ENCODE measurements around the gene ST7. TPM values are rescaled to one million over a fixed set of nuclear protein-coding genes. Genes with fewer than 3 reads are reported as not detected.

The ST7 gene
- total RNA-seq, 2 experiments from 2014 or later = 5.9 to 9.2 TPM

DNA sequence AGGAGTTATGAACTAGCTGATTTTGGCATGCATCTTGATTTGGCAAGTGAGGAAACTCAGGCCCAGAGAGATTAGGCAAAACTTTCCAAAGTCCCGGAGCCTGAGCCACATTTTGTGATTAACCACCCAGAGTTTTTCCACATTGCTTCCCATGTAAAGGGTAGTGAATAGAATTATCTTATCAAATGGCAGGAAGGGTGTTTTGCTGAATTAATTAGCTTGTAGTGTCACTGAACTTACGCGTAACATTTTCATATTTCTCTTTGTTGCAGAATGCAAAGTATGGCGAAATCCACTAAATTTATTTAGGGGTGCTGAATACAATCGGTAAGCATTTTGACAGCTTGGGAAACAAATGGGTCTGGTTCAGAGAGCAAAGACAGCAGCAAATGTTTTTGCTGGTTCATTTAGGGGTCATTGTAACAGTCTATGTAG is 176.2 kb downstream of the ST7 start:
- DNase-seq = no peak
- ATAC-seq = no peak
- H3K4me3 Mint-ChIP-seq = no peak overlapping the region
- H3K27me3 Mint-ChIP-seq = no peaks in the 10 kb centered on the region
- intact Hi-C loops (cut with micrococcal nuclease) = no loop called here
- TF ChIP-seq, protein P1, sequence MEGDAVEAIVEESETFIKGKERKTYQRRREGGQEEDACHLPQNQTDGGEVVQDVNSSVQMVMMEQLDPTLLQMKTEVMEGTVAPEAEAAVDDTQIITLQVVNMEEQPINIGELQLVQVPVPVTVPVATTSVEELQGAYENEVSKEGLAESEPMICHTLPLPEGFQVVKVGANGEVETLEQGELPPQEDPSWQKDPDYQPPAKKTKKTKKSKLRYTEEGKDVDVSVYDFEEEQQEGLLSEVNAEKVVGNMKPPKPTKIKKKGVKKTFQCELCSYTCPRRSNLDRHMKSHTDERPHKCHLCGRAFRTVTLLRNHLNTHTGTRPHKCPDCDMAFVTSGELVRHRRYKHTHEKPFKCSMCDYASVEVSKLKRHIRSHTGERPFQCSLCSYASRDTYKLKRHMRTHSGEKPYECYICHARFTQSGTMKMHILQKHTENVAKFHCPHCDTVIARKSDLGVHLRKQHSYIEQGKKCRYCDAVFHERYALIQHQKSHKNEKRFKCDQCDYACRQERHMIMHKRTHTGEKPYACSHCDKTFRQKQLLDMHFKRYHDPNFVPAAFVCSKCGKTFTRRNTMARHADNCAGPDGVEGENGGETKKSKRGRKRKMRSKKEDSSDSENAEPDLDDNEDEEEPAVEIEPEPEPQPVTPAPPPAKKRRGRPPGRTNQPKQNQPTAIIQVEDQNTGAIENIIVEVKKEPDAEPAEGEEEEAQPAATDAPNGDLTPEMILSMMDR (IDR thresholded peaks at IDR 0.05) = no peak
- H3K36me3 Mint-ChIP-seq (ENCODE audit: low read depth) = no peaks in the 10 kb centered on the region
- no peak overlapping the region for H3K27ac Mint-ChIP-seq
- ChIA-PET POLR2A (interaction anchor here (0.7 kb wide), 2 partner anchors 142 to 209 kb away, joined by 3 to 5 read pairs; no protein-coding TSS in a partner anchor), CTCF (interaction anchor here (0.9 to 1.8 kb wide), 8 partner anchors 7 to 201 kb away, joined by 3 to 10 read pairs (median 4); no protein-coding TSS in a partner anchor)
- H3K4me1 Mint-ChIP-seq (ENCODE audit: low read depth) = peaks cover 11% of the 10 kb centered on the region
- H3K9me3 Mint-ChIP-seq = no peaks in the 10 kb centered on the region

DNA sequence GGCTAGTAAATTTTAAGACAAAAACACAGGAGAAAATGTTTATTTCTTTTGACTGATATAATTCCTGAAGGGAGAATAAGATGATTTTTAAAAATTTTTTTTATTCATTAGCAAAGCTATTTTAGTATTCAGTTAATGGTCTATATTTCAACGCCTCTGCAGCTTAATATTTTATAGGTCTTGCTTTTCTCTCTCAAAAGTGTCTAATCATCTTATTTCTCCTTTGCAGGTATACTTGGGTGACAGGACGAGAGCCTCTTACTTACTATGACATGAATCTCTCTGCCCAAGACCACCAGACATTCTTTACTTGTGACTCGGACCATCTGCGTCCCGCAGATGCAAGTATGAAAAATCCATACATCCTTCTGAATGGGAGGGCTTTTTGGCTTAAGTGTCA is 177.0 kb downstream of the ST7 start:
- ATAC-seq = no peak
- Mint-ChIP-seq H3K27ac (no peak overlapping the region), H3K9me3 (no peaks in the 10 kb centered on the region), H3K36me3 (ENCODE audit: low read depth) (no peaks in the 10 kb centered on the region), H3K27me3 (no peaks in the 10 kb centered on the region), H3K4me1 (ENCODE audit: low read depth) (peaks cover 5% of the 10 kb centered on the region), H3K4me3 (no peak overlapping the region)
- DNase-seq = no peak
- ChIA-PET CTCF (interaction anchor here (0.9 to 1.8 kb wide), 8 partner anchors 8 to 201 kb away, joined by 3 to 10 read pairs (median 4); no protein-coding TSS in a partner anchor), POLR2A (interaction anchor here (0.7 kb wide), 2 partner anchors 143 to 209 kb away, joined by 3 to 5 read pairs; no protein-coding TSS in a partner anchor)
- TF ChIP-seq, protein P1 (IDR thresholded peaks at IDR 0.05) = no peak
- intact Hi-C loops (cut with micrococcal nuclease) = no loop called here

DNA sequence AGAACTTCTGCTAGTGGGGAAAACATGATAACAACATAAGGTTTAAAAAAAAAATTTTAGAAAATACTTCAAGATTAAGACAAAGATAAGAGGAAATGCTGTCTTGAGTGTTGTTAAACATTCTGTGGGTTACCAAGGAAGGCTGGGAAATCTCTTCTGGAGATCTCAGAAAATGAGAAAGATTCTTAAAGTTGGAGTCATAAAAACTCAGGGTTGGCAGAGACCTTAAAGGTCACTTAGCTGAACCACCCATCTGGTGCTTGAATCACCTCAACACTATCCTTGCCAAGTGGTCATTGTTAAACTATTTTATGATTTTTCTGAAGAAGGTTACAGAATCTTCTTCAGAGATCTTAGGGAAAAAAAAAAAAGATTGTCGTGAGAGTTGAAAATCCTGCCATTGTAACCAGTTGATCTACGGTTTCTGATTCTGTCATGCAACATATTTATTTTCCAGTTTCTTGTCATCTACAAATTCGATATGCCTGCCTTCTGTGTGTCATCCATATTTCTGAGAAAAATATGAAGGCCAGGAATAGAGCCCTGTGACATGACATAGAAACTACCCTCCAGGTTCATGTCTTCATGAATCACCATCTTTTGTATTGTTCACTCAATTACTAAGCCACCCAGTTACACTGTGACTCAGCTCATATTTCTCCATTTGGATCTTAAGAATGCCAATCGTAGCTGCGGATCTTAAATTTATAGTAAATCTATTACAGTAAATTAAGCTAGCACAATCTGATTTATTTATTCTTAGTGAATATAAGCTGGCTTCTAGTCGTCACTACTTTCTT is 179.2 kb downstream of the ST7 start:
- Mint-ChIP-seq H3K27ac (no peak overlapping the region), H3K9me3 (no peaks in the 10 kb centered on the region), H3K36me3 (ENCODE audit: low read depth) (no peaks in the 10 kb centered on the region), H3K4me1 (ENCODE audit: low read depth) (peaks cover 5% of the 10 kb centered on the region), H3K27me3 (no peaks in the 10 kb centered on the region), H3K4me3 (no peak overlapping the region)
- intact Hi-C loops (cut with micrococcal nuclease) = no loop called here
- ChIA-PET POLR2A (no interaction called here), CTCF (interaction anchor here (0.7 to 1.0 kb wide), 2 partner anchors 9 to 202 kb away, joined by 3 read pairs; no protein-coding TSS in a partner anchor)
- TF ChIP-seq, protein P1 (IDR thresholded peaks at IDR 0.05) = no peak
- DNase-seq (no peak), ATAC-seq (peak; percentile 80)

DNA sequence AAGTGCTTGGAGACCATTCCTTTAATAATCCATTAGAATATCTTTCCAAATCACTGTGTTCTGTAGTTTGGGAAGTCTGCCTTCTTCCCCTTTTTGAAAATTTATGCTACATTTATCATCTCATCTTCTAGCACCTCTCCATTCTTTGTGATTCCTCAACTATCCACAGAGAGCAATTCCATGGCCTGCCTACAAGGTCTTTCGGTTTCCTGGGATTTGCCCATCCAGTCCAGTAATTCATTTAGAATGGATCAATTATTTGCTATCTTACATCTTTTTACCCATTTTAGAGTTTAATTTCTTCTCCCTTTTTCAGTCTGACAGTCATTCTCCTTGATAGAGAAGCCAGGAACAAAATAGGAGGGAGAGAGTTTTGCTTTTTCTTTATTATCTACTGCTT is 179.8 kb downstream of the ST7 start:
- intact Hi-C loops (cut with micrococcal nuclease) = no loop called here
- Mint-ChIP-seq H3K36me3 (ENCODE audit: low read depth) (no peaks in the 10 kb centered on the region), H3K27ac (no peak overlapping the region), H3K27me3 (no peaks in the 10 kb centered on the region), H3K4me1 (ENCODE audit: low read depth) (peaks cover 5% of the 10 kb centered on the region), H3K9me3 (no peaks in the 10 kb centered on the region), H3K4me3 (no peak overlapping the region)
- TF ChIP-seq, protein P1 (IDR thresholded peaks at IDR 0.05) = no peak
- DNase-seq (no peak), ATAC-seq (no peak)
- CTCF ChIA-PET = interaction anchor here (0.7 to 1.0 kb wide), 2 partner anchors 10 to 203 kb away, joined by 3 read pairs; no protein-coding TSS in a partner anchor
- POLR2A ChIA-PET = no interaction called here

DNA sequence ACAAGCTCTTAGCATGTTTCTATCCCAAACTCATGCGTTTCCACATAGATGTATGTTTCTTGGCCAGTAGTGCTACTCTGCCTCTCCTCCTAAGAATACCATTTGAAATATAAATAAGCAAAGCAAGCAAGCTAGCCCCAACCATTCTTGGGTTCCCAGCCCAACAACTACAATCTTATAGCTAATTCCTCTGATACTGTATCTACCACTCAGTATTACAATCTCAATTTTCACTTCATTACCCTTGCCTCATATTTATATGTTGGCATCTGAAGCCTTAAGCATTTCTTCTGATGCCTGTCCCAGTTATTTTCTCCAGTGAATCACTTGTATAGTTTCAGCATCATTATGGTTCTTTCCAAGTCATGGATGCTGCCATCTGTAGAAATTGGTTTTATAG is 181.1 kb downstream of the ST7 start:
- ChIA-PET POLR2A (no interaction called here), CTCF (interaction anchor here (0.7 to 3.3 kb wide), 5 partner anchors 8 to 204 kb away, joined by 3 to 17 read pairs (median 3); no protein-coding TSS in a partner anchor)
- Mint-ChIP-seq H3K4me3 (no peak overlapping the region), H3K27me3 (no peaks in the 10 kb centered on the region), H3K9me3 (no peaks in the 10 kb centered on the region), H3K36me3 (ENCODE audit: low read depth) (no peaks in the 10 kb centered on the region), H3K27ac (no peak overlapping the region), H3K4me1 (ENCODE audit: low read depth) (peaks cover 5% of the 10 kb centered on the region)
- intact Hi-C loops (cut with micrococcal nuclease) = no loop called here
- TF ChIP-seq, protein P1 (IDR thresholded peaks at IDR 0.05) = no peak
- ATAC-seq (no peak), DNase-seq (no peak)
